Caco-2 (cell line): ENCODE data around the gene TUT4. TPM values are rescaled to one million over a fixed set of nuclear protein-coding genes. Genes with fewer than 3 reads are reported as not detected.

Experiments used
- BruUV-seq: library from RNA; stranded (reverse); fragments of 400-500 nt; replicated peaks from 2 replicates; lab custom pipeline; 2021; lab: Mats Ljungman, UMichigan
- CTCF ChIA-PET: fragments of 300-600 bp; sonication (Branson Sonifier 250); formaldehyde crosslinking; loops from one replicate; lab custom pipeline; 2022; ENCODE audit warnings: antibody characterized with exemption; lab: Charles Lee
- POLR2A ChIA-PET: fragments of 300-600 bp; sonication (Branson Sonifier 250); formaldehyde crosslinking; loops from one replicate; lab custom pipeline; 2022; ENCODE audit warnings: antibody characterized with exemption; lab: Charles Lee
- DNase-seq, 2 experiments: peaks; one replicate each; pipeline versions ENCODE4 v3.0.0 to v3.0.0-alpha.2; 2020 to 2022
- H3K27me3 ChIP-seq: replicated peaks from 2 replicates; pipeline ENCODE4 v1.6.0; 2011; ENCODE audit warnings: low read length; ENCODE audit not compliant: control insufficient read depth, insufficient read depth
- H3K36me3 ChIP-seq: 2 replicates; pipeline ENCODE4 v1.5.1; 2011; ENCODE audit warnings: low read length; ENCODE audit not compliant: control insufficient read depth, insufficient read depth
- H3K4me1 ChIP-seq: fragments of 250-450 bp; sonication (Bioruptor Pico); 2 replicates; pipeline ENCODE4 v1.5.1; 2020; ENCODE audit warnings: mild to moderate bottlenecking
- H3K4me3 ChIP-seq: 2 replicates; pipeline ENCODE4 v1.5.1; 2011; ENCODE audit warnings: low read depth, mild to moderate bottlenecking, control low read depth, low read length
- H3K9me3 ChIP-seq: fragments of 250-450 bp; sonication (Bioruptor Pico); 2 replicates; pipeline ENCODE4 v1.5.1; 2020; ENCODE audit warnings: mild to moderate bottlenecking, moderate library complexity
- H3K27ac Mint-ChIP-seq: one replicate; pipeline ENCODE4 v1.8.0; 2022; ENCODE audit warnings: mixed read lengths; ENCODE audit not compliant: unreplicated experiment
- H3K27me3 Mint-ChIP-seq: one replicate; pipeline ENCODE4 v1.8.0; 2022; ENCODE audit warnings: mixed read lengths; ENCODE audit not compliant: insufficient read depth, unreplicated experiment
- H3K36me3 Mint-ChIP-seq: one replicate; pipeline ENCODE4 v1.8.0; 2022; ENCODE audit warnings: mild to moderate bottlenecking, mixed read lengths; ENCODE audit not compliant: insufficient read depth, unreplicated experiment
- H3K4me1 Mint-ChIP-seq: one replicate; pipeline ENCODE4 v1.8.0; 2022; ENCODE audit warnings: low read depth, mixed read lengths; ENCODE audit not compliant: unreplicated experiment
- H3K4me3 Mint-ChIP-seq: one replicate; pipeline ENCODE4 v1.8.0; 2022; ENCODE audit warnings: mild to moderate bottlenecking, moderate library complexity, mixed read lengths; ENCODE audit not compliant: unreplicated experiment
- H3K9me3 Mint-ChIP-seq: one replicate; pipeline ENCODE4 v1.8.0; 2022; ENCODE audit warnings: mixed read lengths; ENCODE audit not compliant: unreplicated experiment
- CTCF ChIP-seq, 2 experiments: fragments of 200-600 bp in 1 of 2; IDR thresholded peaks; 1 replicate in 1 of 2; 2 replicates in 1 of 2; pipeline versions ENCODE4 v1.5.1 to v1.8.0; 2011 to 2022; ENCODE audit warnings: antibody characterized with exemption in 1 of 2, control low read depth in 1 of 2, inconsistent platforms in 1 of 2, low read depth in 1 of 2, low read length in 1 of 2, mild to moderate bottlenecking in 1 of 2, moderate library complexity in 1 of 2; ENCODE audit not compliant: insufficient read depth in 1 of 2, severe bottlenecking in 1 of 2, unreplicated experiment in 1 of 2
- intact Hi-C: fragments of 100-400 bp; cut with micrococcal nuclease; formaldehyde crosslinking; loops from one replicate; pipeline ENCODE4 v1.10.0; 2022; ENCODE audit not compliant: unreplicated experiment
- total RNA-seq: library from RNA; stranded (reverse); gene quantifications from 2 replicates; pipeline ENCODE4 v1.2.3, GENCODE V29; 2022

The TUT4 gene
- total RNA-seq, 1 experiment from 2014 or later = 54.9 TPM

- Histone ChIP-seq H3K4me1 (0 out of 2 replicates have a peak, but pooled peaks cover 3% of the 10 kb centered on the region), H3K9me3 (no peaks in the 10 kb centered on the region), H3K27me3 (no peaks in the 10 kb centered on the region), H3K36me3 (no peaks in the 10 kb centered on the region), H3K4me3 (no peak overlapping the region)
- ChIA-PET POLR2A (no interaction called here), CTCF (no interaction called here)
- BruUV-seq = no TSS peak
- TF ChIP-seq CTCF (IDR thresholded peaks at IDR 0.05; ENCODE audit: insufficient read depth in 1 of 2, low read depth in 1 of 2, low read length in 1 of 2, severe bottlenecking in 1 of 2, unreplicated experiment in 1 of 2) = no peak
- Mint-ChIP-seq H3K9me3 (no peaks in the 10 kb centered on the region), H3K27me3 (no peaks in the 10 kb centered on the region), H3K4me1 (no peaks in the 10 kb centered on the region), H3K27ac (no peak overlapping the region), H3K4me3 (no peak overlapping the region), H3K36me3 (peaks cover 17% of the 10 kb centered on the region)
- DNase-seq = no peak
- intact Hi-C loops = no loop called here
These were observed 65.3 kb downstream of the TUT4 start for GRCh38 chr1:52487632-52488031.

DNA sequence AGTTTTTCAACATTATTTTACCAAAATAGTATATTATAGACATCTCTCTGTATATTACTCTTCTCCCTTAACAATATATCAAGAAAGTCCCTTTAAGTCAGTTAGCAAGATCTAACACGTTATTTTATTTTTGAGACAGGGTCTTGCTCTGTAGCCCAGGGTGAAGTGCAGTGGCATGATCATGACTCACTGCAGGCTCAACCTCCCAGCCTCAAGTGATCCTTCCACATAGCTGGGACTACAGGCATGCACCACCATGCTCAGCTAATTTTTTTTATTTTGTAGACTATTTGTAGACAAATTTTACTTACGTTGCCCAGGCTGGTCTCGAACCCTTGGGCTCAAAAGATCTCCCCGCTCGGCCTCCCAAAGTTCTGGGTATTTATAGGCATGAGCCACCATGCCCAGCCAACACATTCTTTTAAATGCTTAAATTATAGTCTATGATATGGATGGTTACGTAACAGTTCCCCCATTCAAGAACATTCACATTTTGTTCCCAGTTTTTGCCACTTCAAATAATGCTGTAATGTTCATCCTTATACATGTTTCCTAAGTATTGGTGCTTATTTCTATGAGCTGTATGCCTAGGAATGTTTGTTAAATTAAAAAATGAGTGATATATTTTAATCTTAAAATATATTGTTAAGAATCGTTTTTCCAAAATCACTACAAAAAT is 70.4 kb downstream of the TUT4 start:
- H3K4me1 Mint-ChIP-seq = no peaks in the 10 kb centered on the region
- Histone ChIP-seq H3K4me3 (no peak overlapping the region), H3K9me3 (no peaks in the 10 kb centered on the region), H3K36me3 (no peaks in the 10 kb centered on the region; the same call in 1 of the 2 replicates), H3K27me3 (no peaks in the 10 kb centered on the region), H3K4me1 (0 out of 2 replicates have a peak, but pooled peaks cover 5% of the 10 kb centered on the region)
- H3K9me3 Mint-ChIP-seq = no peaks in the 10 kb centered on the region
- no TSS peak for BruUV-seq
- peaks cover 9% of the 10 kb centered on the region for H3K36me3 Mint-ChIP-seq
- H3K27me3 Mint-ChIP-seq = no peaks in the 10 kb centered on the region
- intact Hi-C loops = no loop called here
- ChIA-PET CTCF (no interaction called here), POLR2A (interaction anchor here (1.0 kb wide), 1 partner anchor 70 kb away, joined by 4 read pairs; the partner anchor contains the start of gene TUT4)
- no peak overlapping the region for H3K27ac Mint-ChIP-seq
- no peak for DNase-seq
- TF ChIP-seq CTCF (IDR thresholded peaks at IDR 0.05; ENCODE audit: insufficient read depth in 1 of 2, low read depth in 1 of 2, low read length in 1 of 2, severe bottlenecking in 1 of 2, unreplicated experiment in 1 of 2) = no peak
- H3K4me3 Mint-ChIP-seq = no peak overlapping the region

GRCh38 chr1:52479076-52479475 is 73.8 kb downstream of the TUT4 start:
- Mint-ChIP-seq H3K27ac (no peak overlapping the region), H3K9me3 (no peaks in the 10 kb centered on the region), H3K4me3 (no peak overlapping the region), H3K4me1 (no peaks in the 10 kb centered on the region), H3K27me3 (no peaks in the 10 kb centered on the region), H3K36me3 (peaks cover 26% of the 10 kb centered on the region)
- H3K36me3 ChIP-seq = no peaks in the 10 kb centered on the region; the same call in 1 of the 2 replicates
- DNase-seq = no peak
- 0 out of 2 replicates have a peak, but pooled peaks cover 3% of the 10 kb centered on the region for H3K4me1 ChIP-seq
- TF ChIP-seq CTCF (IDR thresholded peaks at IDR 0.05; ENCODE audit: insufficient read depth in 1 of 2, low read depth in 1 of 2, low read length in 1 of 2, severe bottlenecking in 1 of 2, unreplicated experiment in 1 of 2) = no peak
- no TSS peak for BruUV-seq
- H3K27me3 ChIP-seq = no peaks in the 10 kb centered on the region
- intact Hi-C loops = no loop called here
- no peaks in the 10 kb centered on the region for H3K9me3 ChIP-seq
- CTCF ChIA-PET = no interaction called here
- POLR2A ChIA-PET = no interaction called here
- H3K4me3 ChIP-seq = no peak overlapping the region
